ENCODE results near the gene PLPP2.
"Not testable (repeated sequence)": the region's sequence is repeated elsewhere in the genome, so short reads cannot be mapped to it uniquely, and the experiment has no call there.

The PLPP2 gene

DNA sequence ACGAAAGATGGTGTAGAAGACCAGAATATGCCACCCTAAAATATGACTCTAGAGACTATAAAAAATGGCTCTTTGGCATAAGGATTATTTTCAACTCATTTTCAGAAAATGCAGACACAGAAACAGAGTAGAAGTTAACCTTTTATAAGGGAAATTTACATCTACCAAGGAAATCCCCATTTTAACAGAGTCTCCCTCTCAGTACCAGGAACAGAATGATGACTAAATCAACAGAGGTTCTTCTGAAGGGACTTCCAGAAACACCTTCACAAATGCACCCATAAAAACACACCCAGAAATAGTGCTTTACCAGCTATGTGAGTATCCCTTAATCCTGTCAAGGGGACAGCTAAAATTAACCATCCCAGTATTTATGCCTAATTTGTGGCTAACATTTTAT lies 29.1 kb downstream of the PLPP2 start:
- DNase-seq: no peak

DNA sequence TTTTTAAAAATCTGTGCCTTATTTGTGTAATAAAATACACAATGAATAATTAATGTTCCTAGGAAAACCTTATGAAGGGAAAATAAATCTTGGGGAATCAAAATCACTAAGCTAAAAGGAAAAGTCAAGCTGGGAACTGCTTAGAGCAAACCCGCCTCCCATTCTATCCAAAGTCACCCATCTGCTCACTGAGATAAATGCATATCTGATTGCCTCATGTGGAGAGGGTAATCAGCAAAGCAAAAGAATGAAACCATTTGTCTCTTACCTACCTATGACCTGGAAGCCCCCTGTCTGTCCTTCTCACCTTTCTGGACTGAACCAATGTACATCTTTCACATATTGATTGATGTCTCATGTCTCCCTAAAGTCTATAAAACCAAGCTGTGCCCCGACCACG lies 34.4 kb downstream of the PLPP2 start:
- not testable (repeated sequence) for DNase-seq

DNA sequence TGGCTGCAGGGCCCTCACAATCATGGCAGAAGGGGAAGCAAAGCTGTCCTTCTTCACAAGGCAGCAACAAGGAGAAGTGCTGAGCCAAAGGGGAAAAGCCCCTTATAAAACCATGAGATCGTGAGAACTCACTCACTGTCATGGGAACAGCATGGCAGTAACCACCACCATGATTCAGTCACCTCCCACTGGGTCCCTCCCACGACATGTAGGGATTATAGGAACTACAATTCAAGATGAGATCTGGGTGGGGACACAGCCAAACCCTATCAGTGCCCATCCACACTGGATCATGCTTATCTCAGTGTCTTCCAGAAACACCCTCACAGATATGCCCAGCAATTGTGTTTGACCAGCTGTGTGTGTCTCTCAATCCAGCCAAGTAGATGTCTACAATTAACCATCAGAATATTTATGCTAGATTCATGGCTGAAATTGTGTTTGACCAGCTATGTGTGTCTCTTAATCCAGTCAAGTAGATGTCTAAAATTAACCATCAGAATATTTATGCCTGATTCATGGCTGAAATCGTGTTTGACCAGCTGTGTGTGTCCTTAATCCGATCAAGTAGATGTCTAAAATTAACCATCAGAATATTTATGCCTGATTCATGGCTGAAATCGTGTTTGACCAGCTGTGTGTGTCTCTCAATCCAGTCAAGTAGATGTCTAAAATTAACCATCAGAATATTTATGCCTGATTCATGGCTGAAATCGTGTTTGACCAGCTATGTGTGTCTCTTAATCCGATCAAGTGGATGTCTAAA lies 38.6 kb downstream of the PLPP2 start:
- not testable (repeated sequence) for DNase-seq

DNA sequence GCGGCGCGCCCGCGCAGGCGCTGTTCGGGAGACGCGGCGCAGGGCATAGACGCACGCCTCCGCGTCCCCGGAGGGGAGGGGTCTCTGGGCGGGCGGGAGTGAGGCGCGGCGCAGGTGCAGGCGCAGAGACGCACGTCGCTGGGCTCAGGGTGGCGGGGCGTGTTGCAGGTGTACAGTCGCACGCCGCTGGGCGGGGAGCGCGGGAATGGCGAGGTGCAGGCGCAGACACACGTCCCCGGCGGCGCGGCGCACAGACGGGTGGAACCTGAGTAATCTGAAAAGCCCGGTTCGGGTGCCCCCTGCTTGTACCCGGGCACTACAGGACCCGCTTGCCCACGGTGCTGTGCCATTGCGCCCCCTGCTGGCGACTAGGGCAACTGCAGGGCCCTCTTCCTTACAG lies 44.7 kb downstream of the PLPP2 start:
- no peak for DNase-seq

DNA sequence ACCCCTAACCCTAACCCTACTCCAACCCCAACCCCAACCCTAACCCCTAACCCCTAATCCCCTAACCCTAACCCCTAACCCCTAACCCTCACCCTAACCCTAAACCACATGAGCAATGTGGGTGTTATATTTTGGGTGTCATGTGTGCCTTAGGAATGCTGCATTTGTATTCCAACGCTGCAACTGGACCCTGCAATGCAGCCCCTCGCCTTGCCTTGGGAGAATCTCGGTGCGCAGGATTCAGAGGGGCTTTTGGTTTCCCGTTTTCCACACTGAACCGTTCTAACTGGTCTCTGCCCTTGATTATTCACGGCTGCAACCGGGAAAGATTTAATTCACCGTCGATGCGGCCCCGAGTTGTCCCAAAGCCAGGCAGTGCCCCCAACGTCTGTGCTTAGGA lies 45.3 kb downstream of the PLPP2 start:
- not testable (repeated sequence) for DNase-seq

DNA sequence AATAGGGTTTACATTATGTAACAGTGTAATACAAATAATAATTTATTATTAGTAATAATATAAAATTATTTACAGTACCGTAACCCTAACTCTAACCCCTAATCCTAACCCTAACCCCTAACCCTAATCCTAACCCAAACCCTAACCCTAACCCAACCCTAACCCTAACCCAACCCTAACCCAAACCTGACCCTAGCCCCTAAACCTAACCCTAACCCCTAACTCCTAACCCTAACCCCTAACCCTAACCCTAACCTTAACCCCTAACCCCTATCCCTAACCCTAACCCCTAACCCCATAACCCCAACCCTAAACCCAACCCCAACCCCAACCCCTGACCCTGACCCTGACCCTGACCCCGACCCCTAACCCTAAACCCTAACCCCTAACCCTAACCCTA lies 45.7 kb downstream of the PLPP2 start:
- no peak for DNase-seq

All from femur (tissue), 1 donor.